Fibroblast of skin of back (primary cell): Measurements from ENCODE around the gene NPBWR2.

Source experiments
- DNase-seq: peaks from one replicate; pipeline ENCODE4 v3.0.0-alpha.2; 2013

Gene NPBWR2

DNA sequence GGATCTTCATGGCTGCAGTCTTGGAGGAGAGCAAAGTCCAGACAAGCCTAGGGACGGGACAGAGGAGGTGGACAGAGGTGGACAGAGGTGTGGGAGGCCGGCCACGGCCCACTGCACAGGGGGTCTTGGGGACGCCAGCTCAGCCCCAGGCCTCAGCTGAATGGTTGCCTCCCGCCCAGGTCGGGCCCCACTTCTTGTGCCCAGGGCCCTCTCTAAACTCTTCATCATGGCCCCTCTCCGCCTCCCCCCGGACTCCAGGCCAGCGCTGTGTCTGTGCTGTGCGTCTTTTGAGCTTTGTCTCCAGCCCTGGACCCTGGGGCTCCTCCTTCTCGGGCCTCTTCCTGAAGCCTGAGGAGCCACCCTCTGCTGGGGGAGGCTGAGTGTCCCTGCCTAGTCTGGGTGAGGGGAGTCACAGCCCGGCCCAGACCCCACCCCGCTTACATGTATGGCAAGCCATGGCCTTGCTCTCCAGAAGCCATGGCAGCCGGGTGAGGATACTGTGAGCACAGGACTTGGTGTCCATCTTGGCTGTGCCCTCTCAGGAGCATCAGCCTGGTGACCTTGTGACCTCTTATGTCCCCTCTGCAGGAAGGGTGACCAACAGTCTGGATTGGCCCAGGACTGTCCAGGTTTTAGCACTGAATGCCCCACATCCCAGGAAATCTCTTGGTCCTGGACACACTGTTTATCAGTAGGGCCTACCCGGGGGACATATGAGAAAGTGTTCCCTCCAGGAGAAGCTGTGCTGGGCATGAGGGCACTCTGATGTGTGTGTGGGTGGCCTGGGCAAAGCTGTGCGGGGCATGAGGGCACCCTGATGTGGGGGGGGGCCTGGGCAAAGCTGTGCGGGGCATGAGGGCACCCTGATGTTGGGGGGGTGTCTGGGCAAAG, 9.4 kb upstream of the NPBWR2 start:
- DNase-seq = no peak

DNA sequence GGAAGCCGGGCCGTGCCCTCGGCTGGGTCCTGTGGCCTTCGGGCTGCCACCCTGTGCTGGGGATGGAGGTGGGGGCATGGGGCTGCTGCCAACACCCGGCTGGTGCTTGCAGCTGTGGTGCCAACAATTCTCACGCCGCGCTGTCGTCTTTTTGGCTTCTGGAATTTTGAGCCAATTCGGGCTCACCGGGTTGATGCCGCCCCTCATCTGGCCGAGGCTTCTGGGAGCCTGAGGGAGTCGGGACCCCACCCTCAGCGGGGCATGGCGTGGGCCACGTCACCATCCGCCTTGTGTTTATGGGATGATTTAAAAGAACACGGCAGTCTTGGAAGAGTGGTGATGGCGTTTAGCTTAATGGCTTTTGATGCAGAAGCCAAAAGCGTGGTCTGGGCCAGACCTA, 8.7 kb upstream of the NPBWR2 start:
- no peak for DNase-seq

DNA sequence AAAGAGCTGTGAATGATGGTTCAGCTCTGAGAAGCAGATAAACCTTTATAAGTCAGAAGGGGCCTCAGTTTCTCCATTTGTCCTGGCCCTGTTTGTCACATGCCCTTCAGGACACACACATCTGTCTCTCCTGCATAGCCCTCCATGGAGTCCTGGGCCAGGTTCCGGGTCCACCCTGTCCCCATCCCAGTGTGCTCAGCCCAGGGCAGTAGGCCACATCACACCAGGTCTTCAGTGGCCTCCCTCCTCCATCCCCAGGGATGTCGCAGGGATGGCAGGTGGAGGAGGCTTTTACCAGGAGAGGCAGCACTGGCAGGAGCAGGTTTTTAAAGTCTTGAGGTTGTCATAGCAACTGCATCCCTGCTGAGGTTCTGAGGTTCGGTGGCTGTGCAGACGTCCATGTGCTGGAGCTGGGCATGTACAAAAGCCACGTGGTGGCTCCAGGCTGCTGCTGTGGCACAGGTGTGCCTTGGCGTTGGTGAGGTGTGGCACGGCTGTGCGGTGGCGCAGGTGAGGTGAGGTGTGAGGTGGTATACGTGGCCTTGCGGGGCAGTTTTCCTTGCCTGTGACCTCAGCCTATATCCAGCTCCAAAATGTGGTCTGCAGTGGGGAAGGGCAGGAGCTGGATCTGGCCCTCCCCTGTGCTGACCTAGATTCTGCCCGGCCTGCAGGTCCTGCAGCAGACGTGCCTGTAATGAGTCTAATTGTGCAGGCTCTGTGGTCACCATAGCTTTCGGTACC, 8.0 kb upstream of the NPBWR2 start:
- DNase-seq = no peak

DNA sequence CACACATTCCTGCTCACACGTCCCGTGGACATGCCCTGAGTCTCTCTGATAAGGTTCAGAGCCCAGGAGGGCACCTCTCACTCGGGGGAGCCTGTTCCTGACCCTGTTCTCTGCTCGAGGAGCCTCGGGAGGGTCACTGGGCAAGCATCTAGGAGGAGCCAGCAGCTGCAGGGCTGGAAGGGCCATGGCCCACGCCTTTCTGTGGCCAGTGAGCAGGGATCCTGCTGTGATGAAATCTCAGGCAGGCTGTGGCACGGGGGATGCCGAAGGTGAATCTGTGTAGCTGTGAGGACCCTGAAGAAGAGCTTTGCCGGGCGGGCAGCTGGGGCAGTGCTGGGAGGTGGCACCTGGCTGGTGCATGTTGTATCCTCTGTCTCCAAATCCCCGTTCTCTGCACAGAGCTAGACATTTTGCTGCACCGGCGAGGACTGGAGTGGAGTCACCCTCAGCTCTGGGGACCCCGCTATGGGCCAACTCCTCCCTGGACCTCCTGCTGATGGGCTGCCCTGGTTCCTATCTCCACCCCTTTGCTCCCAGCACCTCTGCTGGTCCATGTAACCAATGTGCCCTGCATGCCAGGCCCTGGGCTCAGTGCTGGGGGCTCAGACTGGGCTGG, 7.1 kb upstream of the NPBWR2 start:
- DNase-seq = no peak

DNA sequence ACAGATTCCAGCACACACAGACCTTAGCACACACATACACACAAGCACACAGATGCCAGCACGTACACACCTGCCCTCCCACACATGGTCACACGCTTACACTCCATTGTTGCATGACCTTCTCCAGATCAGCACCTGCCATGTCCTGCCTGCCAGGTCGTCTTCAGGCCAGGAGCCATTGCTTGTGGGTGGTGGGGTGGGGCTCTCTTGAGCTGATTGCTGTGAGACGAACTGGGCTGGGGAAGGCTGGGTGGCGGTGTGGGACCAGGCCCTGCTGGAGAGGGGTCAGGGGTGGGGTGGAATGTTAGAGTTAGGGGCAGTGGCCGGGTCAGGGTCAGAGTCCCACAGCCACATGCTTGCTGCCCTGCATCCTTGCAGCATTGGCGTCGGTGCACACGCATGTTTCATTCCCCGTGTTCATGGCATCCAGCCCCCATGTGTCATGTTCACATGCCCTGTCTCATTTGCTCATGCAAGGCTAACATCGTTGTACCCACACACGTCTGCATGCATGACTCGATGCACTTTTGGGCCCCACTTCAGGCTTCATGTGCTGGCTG, 6.5 kb upstream of the NPBWR2 start:
- DNase-seq = no peak

DNA sequence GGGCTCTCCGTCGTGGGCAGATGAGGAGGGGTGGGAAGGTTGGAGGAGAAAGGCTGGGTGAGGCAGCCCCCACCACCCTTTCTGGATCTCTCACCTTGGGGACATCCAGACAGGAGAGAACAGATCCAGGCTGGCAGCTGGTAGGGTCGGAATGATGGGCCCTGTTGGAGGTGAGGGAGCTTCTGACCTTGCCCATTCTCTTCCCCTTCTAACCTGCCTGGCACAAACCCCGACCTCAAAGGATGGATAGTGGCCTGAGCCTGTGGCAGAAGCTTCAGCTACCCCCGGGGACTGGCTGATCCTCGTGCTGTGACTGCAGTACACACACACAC, 6.0 kb upstream of the NPBWR2 start:
- no peak for DNase-seq

GRCh38 chr20:64112691-64113443, 5.5 kb upstream of the NPBWR2 start:
- no peak for DNase-seq

DNA sequence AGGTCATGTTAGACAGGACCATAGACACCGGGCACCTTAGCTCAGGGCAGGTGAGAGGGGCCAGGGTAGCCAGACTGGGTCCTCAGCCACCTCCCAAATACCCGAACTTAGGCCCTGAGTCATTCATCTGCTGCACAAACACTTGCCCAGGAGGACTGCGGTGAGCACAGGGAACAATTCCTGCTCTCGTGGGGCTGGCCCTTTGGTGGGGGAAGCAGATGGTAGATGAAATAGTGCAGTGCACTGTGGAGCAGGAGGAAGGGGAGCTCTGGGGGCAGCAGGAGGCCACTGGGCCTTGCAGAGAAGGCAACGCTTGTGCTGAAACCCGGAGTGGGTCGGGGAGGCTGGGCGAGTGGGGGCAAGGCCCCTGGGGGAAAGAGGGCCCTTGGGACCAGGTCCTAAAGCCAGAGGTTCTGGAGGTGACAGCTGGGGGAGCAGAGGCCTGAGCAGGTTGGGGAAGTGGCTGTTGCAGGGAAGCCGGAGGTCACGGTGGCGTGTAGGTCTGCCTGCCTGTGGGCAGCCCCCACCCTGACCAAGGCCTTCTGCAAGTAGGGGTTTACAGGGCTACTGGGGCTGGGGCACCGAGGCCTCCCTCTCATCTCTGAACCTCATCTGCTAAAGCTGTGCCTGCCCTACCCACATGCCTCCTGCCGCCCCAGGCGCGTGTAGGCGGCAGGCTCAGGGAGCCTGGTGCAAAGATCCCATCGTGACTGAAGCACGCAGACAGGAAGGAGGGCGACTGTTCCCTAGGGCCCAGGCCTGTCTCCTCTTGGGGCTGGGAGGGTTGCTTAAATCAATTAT, 4.7 kb upstream of the NPBWR2 start:
- no peak for DNase-seq

GRCh38 chr20:64110411-64111068, 3.2 kb upstream of the NPBWR2 start:
- no peak for DNase-seq

DNA sequence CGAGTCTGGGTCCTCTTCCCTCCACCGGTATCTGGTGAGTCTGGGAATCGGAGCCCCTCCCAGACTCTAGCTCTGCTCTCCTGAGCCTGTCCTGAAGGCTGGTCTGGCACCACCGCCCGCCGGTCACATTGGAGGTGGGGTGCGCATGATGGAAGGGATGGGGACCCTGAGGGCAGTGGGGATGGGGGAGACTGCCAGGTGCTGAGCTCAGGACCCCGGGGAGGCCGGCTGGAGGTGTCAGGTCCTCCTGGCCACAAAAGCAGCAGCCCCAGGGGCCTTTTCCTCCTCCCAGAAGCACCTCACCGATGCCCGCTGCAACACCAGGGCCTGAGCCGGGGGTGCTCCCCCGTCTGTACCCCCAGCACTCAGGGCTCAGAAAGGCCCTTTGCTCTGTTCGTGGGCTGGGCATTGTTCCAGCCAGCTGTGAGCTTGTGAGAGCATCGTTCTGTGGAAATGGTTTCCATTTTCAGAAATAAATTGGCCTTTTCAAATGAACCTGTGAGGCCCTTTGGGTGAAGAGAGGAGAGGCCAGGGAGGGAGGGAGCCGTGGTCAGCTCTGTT, 2.5 kb upstream of the NPBWR2 start:
- no peak for DNase-seq

- DNase-seq = no peak
Observed at GRCh38 chr20:64108731-64109681, 1.6 kb upstream of the NPBWR2 start.

GRCh38 chr20:64107736-64108457, 532 bp upstream of the NPBWR2 start:
- DNase-seq = no peak

DNA sequence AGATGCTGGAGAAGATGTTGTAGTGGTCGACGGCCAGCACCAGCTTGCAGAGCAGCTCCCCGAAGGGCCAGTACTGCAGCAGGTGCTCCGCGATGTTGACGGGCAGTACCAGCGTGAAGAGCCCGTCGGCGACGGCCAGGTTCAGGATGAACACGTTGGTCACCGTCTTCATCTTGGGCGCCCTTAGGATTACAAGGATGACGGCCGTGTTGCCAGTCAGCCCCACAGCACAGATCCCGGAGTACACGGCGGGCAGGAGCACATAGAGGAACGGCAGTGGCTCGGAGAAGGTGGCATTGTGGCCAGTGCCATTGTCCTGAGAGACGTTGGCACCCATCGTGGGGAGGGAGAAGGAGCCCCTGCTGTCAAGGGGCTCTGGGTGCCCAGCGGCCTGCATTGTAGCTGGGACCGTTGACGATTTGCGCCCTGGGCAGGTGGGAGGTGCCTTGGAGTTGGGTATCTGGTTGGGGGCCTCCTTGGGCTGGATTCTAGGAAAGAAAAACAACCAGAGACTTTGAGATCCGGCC, 867 bp downstream of the NPBWR2 start:
- no peak for DNase-seq

GRCh38 chr20:64105846-64106434, 1.4 kb downstream of the NPBWR2 start:
- no peak for DNase-seq

DNA sequence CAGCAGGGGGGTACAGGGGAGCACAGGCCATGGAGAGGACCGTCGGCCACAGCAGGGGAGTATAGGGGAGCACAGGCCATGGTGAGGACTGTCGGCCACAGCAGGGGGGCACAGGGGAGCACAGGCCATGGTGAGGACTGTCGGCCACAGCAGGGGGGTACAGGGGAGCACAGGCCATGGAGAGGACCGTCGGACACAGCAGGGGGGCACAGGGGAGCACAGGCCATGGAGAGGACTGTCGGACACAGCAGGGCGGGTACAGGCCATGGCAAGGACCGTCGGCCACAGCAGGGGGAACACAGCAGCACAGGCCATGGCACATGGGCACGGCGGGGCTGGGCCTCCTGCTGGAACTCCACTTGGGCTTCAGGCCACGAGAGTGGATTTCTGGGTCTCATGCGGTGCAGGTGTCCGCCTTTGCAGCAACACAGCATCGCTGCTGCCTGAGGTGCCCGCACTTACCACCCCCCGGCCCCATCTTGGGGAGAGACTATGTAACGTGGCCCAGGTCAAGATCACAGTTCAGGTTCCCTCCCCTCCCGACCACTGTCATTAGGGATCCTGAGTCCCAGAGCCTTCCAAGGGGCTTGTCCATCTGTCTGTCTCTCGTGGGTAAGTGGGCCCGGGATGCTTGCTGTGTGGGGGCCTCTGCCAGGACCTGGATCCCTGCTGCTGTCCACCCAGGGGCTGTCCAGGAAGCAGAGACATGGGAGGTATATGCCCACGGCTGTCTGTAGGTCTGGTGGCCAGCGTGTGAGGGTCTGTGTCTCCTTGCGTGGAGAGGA, 2.5 kb downstream of the NPBWR2 start:
- DNase-seq = no peak

DNA sequence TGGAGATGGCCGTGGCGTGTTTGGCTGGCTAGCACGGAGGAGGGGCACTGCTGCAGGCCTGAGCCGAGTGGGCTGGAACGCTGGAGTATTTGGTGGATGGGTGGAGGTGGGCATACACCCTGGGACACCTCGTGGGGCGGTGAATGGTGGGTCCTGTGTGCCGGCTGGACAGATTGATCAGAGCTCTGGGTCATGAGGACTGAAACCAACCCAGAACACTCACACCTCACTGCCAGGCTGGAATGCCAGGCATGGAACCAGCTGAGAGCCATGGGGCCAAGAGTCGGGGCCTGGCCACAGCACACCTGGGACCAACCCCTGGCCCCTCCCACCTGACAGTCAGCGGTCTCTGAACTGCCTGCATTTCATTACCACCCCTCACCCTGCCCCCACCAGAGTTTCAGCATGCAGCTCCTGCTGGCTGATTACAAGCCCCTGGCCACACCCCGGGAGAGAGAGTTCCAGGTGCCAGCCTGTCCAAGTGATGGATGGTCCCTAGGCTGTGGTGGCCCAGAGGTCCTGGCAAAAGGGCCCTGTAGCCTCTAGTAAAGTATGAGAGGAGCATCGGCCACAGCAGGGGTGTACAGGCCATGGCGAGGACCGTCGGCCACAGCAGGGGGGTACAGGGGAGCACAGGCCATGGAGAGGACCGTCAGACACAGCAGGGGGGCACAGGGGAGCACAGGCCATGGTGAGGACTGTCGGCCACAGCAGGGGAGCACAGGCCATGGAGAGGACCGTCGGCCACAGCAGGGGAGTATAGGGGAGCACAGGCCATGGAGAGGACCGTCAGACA, 3.3 kb downstream of the NPBWR2 start:
- no peak for DNase-seq
